H1 (cell line): ENCODE data around the gene LHFPL6. TPM values are rescaled to one million over a fixed set of nuclear protein-coding genes. Genes with fewer than 3 reads are reported as not detected.

Source experiments
- CTCF ChIA-PET: fragments of 300-600 bp; sonication (Branson Sonifier 250); formaldehyde crosslinking; loops from one replicate; lab custom pipeline; 2021; ENCODE audit not compliant: partially characterized antibody; lab: Charles Lee
- POLR2A ChIA-PET: fragments of 300-600 bp; sonication (Branson Sonifier 250); formaldehyde crosslinking; loops from one replicate; lab custom pipeline; 2021; ENCODE audit warnings: inconsistent platforms; ENCODE audit not compliant: partially characterized antibody; lab: Charles Lee
- DNase-seq, 2 experiments: peaks; one replicate each; pipeline versions ENCODE4 v3.0.0 to v3.0.0-alpha.2; 2010 to 2022; ENCODE audit warnings: low spot score in 2 of 2, low read depth in 1 of 2, mixed read lengths in 1 of 2
- FAIRE-seq: peaks from 2 replicates; lab custom pipeline; 2011; peaks lifted over from hg19 to GRCh38; lab: Jason Lieb, UNC
- H2AFZ ChIP-seq: 2 replicates; pipeline ENCODE4 v1.8.1; 2012; ENCODE audit warnings: low read length, inconsistent platforms
- H2AK5ac ChIP-seq: 2 replicates; pipeline ENCODE4 v1.6.1; 2013; ENCODE audit warnings: low read depth, low read length
- H2BK120ac ChIP-seq: replicated peaks from 2 replicates; pipeline ENCODE3; 2013; ENCODE audit warnings: low read depth, low read length, inconsistent platforms
- H2BK12ac ChIP-seq: 2 replicates; pipeline ENCODE4 v1.6.1; 2013; ENCODE audit warnings: low read depth, low read length
- H2BK15ac ChIP-seq: 2 replicates; pipeline ENCODE4 v1.6.1; 2013; ENCODE audit warnings: low read length
- H2BK20ac ChIP-seq: 2 replicates; pipeline ENCODE4 v1.6.1; 2013; ENCODE audit warnings: low read length
- H2BK5ac ChIP-seq: 2 replicates; pipeline ENCODE4 v1.6.1; 2013; ENCODE audit warnings: low read depth, low read length
- H3K14ac ChIP-seq: 2 replicates; pipeline ENCODE4 v1.6.1; 2013; ENCODE audit warnings: inconsistent platforms; ENCODE audit not compliant: insufficient read length
- H3K18ac ChIP-seq: 2 replicates; pipeline ENCODE4 v1.6.1; 2013; ENCODE audit warnings: low read length; ENCODE audit errors: extremely low read depth
- H3K23ac ChIP-seq: 2 replicates; pipeline ENCODE4 v1.6.1; 2013; ENCODE audit warnings: inconsistent platforms; ENCODE audit not compliant: insufficient read length
- H3K23me2 ChIP-seq: 2 replicates; pipeline ENCODE4 v1.6.1; 2013; ENCODE audit warnings: low read depth, low read length
- H3K27ac ChIP-seq: 2 replicates; pipeline ENCODE4 v1.6.1; 2011; ENCODE audit warnings: low read depth, low read length, inconsistent platforms
- H3K27me3 ChIP-seq, 4 experiments: replicated peaks in 1 of 4; 1 replicate in 1 of 4; 2 replicates in 3 of 4; pipeline versions ENCODE4 v1.6.1 to v1.8.1; 2011 to 2013; ENCODE audit warnings: low read length in 3 of 4, mild to moderate bottlenecking in 3 of 4, inconsistent platforms in 2 of 4, mixed read lengths in 2 of 4, moderate library complexity in 1 of 4; ENCODE audit not compliant: control insufficient read depth in 3 of 4, insufficient read depth in 3 of 4; ENCODE audit errors: extremely low read depth in 1 of 4
- H3K36me3 ChIP-seq, 4 experiments: 2 replicates each; pipeline versions ENCODE4 v1.6.1 to v1.8.1; 2011 to 2013; ENCODE audit warnings: mild to moderate bottlenecking in 4 of 4, low read length in 3 of 4, moderate library complexity in 2 of 4, control low read depth in 1 of 4, inconsistent platforms in 1 of 4; ENCODE audit not compliant: insufficient read depth in 4 of 4, control insufficient read depth in 2 of 4
- H3K4ac ChIP-seq: replicated peaks from 2 replicates; pipeline ENCODE3; 2013; ENCODE audit warnings: low read length, low read depth, mixed read lengths, inconsistent platforms; ENCODE audit not compliant: insufficient read length
- H3K4me1 ChIP-seq, 4 experiments: replicated peaks in 1 of 4; 1 replicate in 1 of 4; 2 replicates in 3 of 4; pipeline versions ENCODE4 v1.6.1 to v1.8.1; 2011 to 2013; ENCODE audit warnings: low read length in 3 of 4, inconsistent platforms in 2 of 4, mixed read lengths in 1 of 4; ENCODE audit not compliant: insufficient read depth in 4 of 4, control insufficient read depth in 3 of 4
- H3K4me2 ChIP-seq, 2 experiments: 2 replicates each; pipeline versions ENCODE4 v1.6.1 to v1.8.1; 2011 to 2013; ENCODE audit warnings: low read depth in 2 of 2, low read length in 2 of 2, control low read depth in 1 of 2, inconsistent platforms in 1 of 2, mild to moderate bottlenecking in 1 of 2; ENCODE audit not compliant: insufficient read depth in 1 of 2
- H3K4me3 ChIP-seq, 4 experiments: fragments of 200-600, 300-600 bp in 1 of 4; sonication (generic), shearing (Covaris generic), sonication (Bioruptor Twin) in 1 of 4; 2 replicates each; pipeline versions ENCODE4 v1.5.1 to v1.8.1; 2011 to 2016; ENCODE audit warnings: low read length in 4 of 4, low read depth in 3 of 4, control low read depth in 2 of 4, inconsistent platforms in 2 of 4, mild to moderate bottlenecking in 2 of 4, mixed read lengths in 1 of 4, moderate library complexity in 1 of 4; ENCODE audit not compliant: insufficient read depth in 2 of 4; ENCODE audit errors: extremely low read depth in 1 of 4
- H3K56ac ChIP-seq: replicated peaks from 2 replicates; pipeline ENCODE3; 2013; ENCODE audit warnings: low read depth, mild to moderate bottlenecking, mixed read lengths, low read length, inconsistent platforms; ENCODE audit not compliant: insufficient read length
- H3K79me1 ChIP-seq: 2 replicates; pipeline ENCODE4 v1.6.1; 2013; ENCODE audit warnings: low read depth, low read length, control low read depth
- H3K79me2 ChIP-seq, 2 experiments: 2 replicates each; pipeline versions ENCODE4 v1.6.1 to v1.8.1; 2012 to 2013; ENCODE audit warnings: low read length in 2 of 2, mild to moderate bottlenecking in 2 of 2, inconsistent platforms in 1 of 2; ENCODE audit not compliant: insufficient read depth in 2 of 2, control insufficient read depth in 1 of 2
- H3K9ac ChIP-seq, 4 experiments: replicated peaks in 1 of 4; 1 replicate in 1 of 4; 2 replicates in 3 of 4; pipeline versions ENCODE4 v1.6.1 to v1.8.1; 2011 to 2013; ENCODE audit warnings: low read depth in 3 of 4, low read length in 3 of 4, control low read depth in 2 of 4, mild to moderate bottlenecking in 2 of 4, moderate library complexity in 2 of 4, inconsistent platforms in 1 of 4; ENCODE audit errors: extremely low read depth in 1 of 4
- H3K9me3 ChIP-seq, 2 experiments: 2 replicates each; pipeline versions ENCODE4 v1.6.1 to v1.8.1; 2012 to 2013; ENCODE audit warnings: mild to moderate bottlenecking in 2 of 2, moderate library complexity in 2 of 2, control low read depth in 1 of 2, inconsistent platforms in 1 of 2, low read depth in 1 of 2, low read length in 1 of 2, mixed read lengths in 1 of 2; ENCODE audit not compliant: insufficient read depth in 2 of 2
- H4K20me1 ChIP-seq, 2 experiments: replicated peaks in 1 of 2; 2 replicates each; pipeline versions ENCODE3 to v1.8.1; 2011 to 2013; ENCODE audit warnings: inconsistent platforms in 2 of 2, low read length in 2 of 2, mild to moderate bottlenecking in 1 of 2; ENCODE audit not compliant: insufficient read depth in 2 of 2, control insufficient read depth in 1 of 2
- H4K5ac ChIP-seq: 2 replicates; pipeline ENCODE4 v1.6.1; 2013; ENCODE audit warnings: low read length, low read depth, mixed read lengths, inconsistent platforms; ENCODE audit not compliant: insufficient read length
- H4K8ac ChIP-seq: 2 replicates; pipeline ENCODE4 v1.8.0; 2013; ENCODE audit warnings: mild to moderate bottlenecking, moderate library complexity, low read length, inconsistent platforms; ENCODE audit not compliant: insufficient read depth; ENCODE audit errors: extremely low read depth
- H4K91ac ChIP-seq: replicated peaks from 2 replicates; pipeline ENCODE3; 2013; ENCODE audit warnings: low read length, mixed read lengths, inconsistent platforms; ENCODE audit not compliant: insufficient read length
- CREB1 ChIP-seq: IDR thresholded peaks from 2 replicates; pipeline ENCODE4 v1.6.1; 2012; ENCODE audit warnings: inconsistent platforms
- E2F6 ChIP-seq: IDR thresholded peaks from 2 replicates; pipeline ENCODE4 v1.6.1; 2012; ENCODE audit warnings: inconsistent platforms
- EP300 ChIP-seq, 2 experiments: IDR thresholded peaks; 1 replicate in 1 of 2; 2 replicates in 1 of 2; pipeline ENCODE4 v1.6.1; 2011 to 2012; ENCODE audit warnings: low read depth in 2 of 2, low read length in 2 of 2, mild to moderate bottlenecking in 2 of 2, borderline replicate concordance in 1 of 2, inconsistent platforms in 1 of 2, moderate library complexity in 1 of 2
- JUN ChIP-seq: IDR thresholded peaks from 2 replicates; pipeline ENCODE4 v1.6.1; 2011; ENCODE audit warnings: low read depth, mild to moderate bottlenecking, improper control_type of control experiment, low read length
- RAD21 ChIP-seq, 2 experiments: IDR thresholded peaks in 1 of 2; conservative IDR thresholded peaks in 1 of 2; 2 replicates each; pipeline ENCODE4 v1.6.1; 2011; ENCODE audit warnings: low read depth in 2 of 2, low read length in 2 of 2, improper control_type of control experiment in 1 of 2, inconsistent platforms in 1 of 2, mild to moderate bottlenecking in 1 of 2, moderate library complexity in 1 of 2
- RBBP5 ChIP-seq: IDR thresholded peaks from 2 replicates; pipeline ENCODE4 v1.7.1; 2012; ENCODE audit warnings: low read depth, mild to moderate bottlenecking, inconsistent platforms, low read length, moderate library complexity, borderline replicate concordance
- SP4 ChIP-seq: IDR thresholded peaks from 2 replicates; pipeline ENCODE4 v1.6.1; 2012; ENCODE audit warnings: low read length, inconsistent platforms
- WGBS, 2 experiments: shearing (Covaris generic) in 1 of 2; methylation state at CpG; one replicate each; pipeline versions ENCODE4 v1.1.6 to v1.1.7; 2013 to 2015; ENCODE audit warnings: low lambda C conversion rate in 2 of 2, mixed read lengths in 2 of 2, inconsistent platforms in 1 of 2, low coverage in 1 of 2, missing lambda C conversion rate in 1 of 2; ENCODE audit not compliant: insufficient replicate concordance in 2 of 2, insufficient coverage in 1 of 2, insufficient read length in 1 of 2; ENCODE audit errors: extremely low coverage in 1 of 2, missing lambda C conversion rate in 1 of 2; 5-methylcytosine and 5-hydroxymethylcytosine counted together
- polyA plus RNA-seq, 7 experiments: library from polyadenylated mRNA; depleted of rRNA in 3 of 7; stranded (reverse) in 5 of 7; unstranded in 2 of 7; fragments of >200 nt in 5 of 7; fragments of 200-250 nt in 2 of 7; gene quantifications; 1 replicate in 5 of 7; 2 replicates in 1 of 7; 4 replicates in 1 of 7; pipeline versions ENCODE4 v1.2.1 to v1.2.3, GENCODE V29; 2011 to 2013; ENCODE audit warnings: missing spikeins in 2 of 7, mixed read lengths in 2 of 7
- total RNA-seq: library from RNA; stranded (reverse); fragmentation: NEBNext Ultra II Directional; extraction: Animal tissue kit (Norgen Biotek cat#: 25700); gene quantifications from 2 replicates; pipeline ENCODE4 v1.2.1, GENCODE V29; 2021

LHFPL6 gene
- total and polyA plus RNA-seq, 2 of the 8 experiments (the other 6 are each of a cell fraction or from before 2014, with no cell fraction given): 7.6 to 17.0 TPM

- Histone ChIP-seq H2AK5ac (no peak overlapping the region), H2BK20ac (no peak overlapping the region), H2BK12ac (no peak overlapping the region), H3K79me2 (no peaks in the 10 kb centered on the region), H3K27ac (no peak overlapping the region), H3K36me3 (no peaks in the 10 kb centered on the region), H3K23ac (no peak overlapping the region), H4K8ac (no peak overlapping the region), H3K56ac (no peak overlapping the region), H3K14ac (no peak overlapping the region), H4K5ac (no peak overlapping the region), H4K91ac (no peak overlapping the region), H2BK120ac (no peak overlapping the region), H3K9ac (no peak overlapping the region), H3K79me1 (no peaks in the 10 kb centered on the region), H3K9me3 (no peaks in the 10 kb centered on the region), H3K23me2 (no peaks in the 10 kb centered on the region), H3K18ac (no peak overlapping the region), H3K27me3 (peaks cover 0 to 18% (median 5%) of the 10 kb centered on the region in 4 experiments; a peak in 4 of 7 replicates), H2AFZ (no peak overlapping the region), H2BK5ac (no peak overlapping the region), H3K4ac (no peak overlapping the region), H3K4me2 (no peak overlapping the region), H3K4me3 (no peak overlapping the region), H2BK15ac (no peak overlapping the region), H4K20me1 (peaks cover 1 to 6% of the 10 kb centered on the region in 2 experiments), H3K4me1 (peaks cover 0 to 8% (median under 1%) of the 10 kb centered on the region in 4 experiments; a peak in 1 of 7 replicates)
- CTCF ChIA-PET: interaction anchor here (0.5 to 1.7 kb wide), 5 partner anchors 12 to 1518 kb away, joined by 3 to 5 read pairs (median 4); no protein-coding TSS in a partner anchor
- WGBS, 2 experiments: 87% methylated on average over 11 of the region's 11 CpGs; no CpG with 5 or more reads in 1 of the 2 experiments
- POLR2A ChIA-PET: no interaction called here
- DNase-seq (no peak), FAIRE-seq (no peak)
- no peak for TF ChIP-seq CREB1
- no peak for TF ChIP-seq SP4
- TF ChIP-seq JUN: no peak
- TF ChIP-seq E2F6: no peak
- no peak for TF ChIP-seq RAD21 (IDR thresholded peaks at IDR 0.05 in 1 of 2, conservative IDR thresholded peaks at IDR 0.05 in 1 of 2; ENCODE audit: low read depth in 2 of 2, low read length in 2 of 2)
- TF ChIP-seq RBBP5: no peak
- TF ChIP-seq EP300 (IDR thresholded peaks at IDR 0.05; ENCODE audit: borderline replicate concordance in 1 of 2, low read depth in 2 of 2, low read length in 2 of 2): no peak
Measured at GRCh38 chr13:39397226-39397895, 205.6 kb downstream of the LHFPL6 start.
